Suppressor macrophage (primary cell): Measurements from ENCODE around the gene CIAO3.
A peak's percentile ranks its signal among the peaks of the same experiment; 100 is the strongest.

ENCODE experiments used
- DNase-seq, 4 experiments: peaks; one replicate each; pipeline ENCODE4 v3.0.0-alpha.2; 2020 to 2022

CIAO3 gene

GRCh38 chr16:709566-710499 lies 31.0 kb downstream of the CIAO3 start:
- DNase-seq = peak in 1 of 4 experiments; percentile 16

DNA sequence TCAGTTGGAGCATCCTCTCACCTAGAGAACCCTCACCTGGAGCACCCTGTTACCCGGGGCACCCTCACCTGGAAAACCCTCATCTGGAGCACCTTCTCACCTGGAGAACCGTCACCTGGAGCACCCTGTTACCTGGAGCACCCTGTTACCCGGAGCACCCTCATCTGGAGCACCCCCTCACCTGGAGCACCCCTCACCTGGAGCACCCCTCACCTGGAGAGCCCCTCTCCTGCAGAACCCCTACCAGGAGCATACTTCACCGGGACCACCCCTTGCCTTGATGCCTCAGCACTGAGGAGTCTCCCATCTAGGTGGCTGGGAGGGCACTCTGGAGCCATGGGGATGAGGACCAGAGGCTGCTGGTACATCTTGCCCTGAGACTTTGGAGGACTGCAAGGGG lies 31.8 kb downstream of the CIAO3 start:
- DNase-seq = no peak

- no peak for DNase-seq
Measured at GRCh38 chr16:708019-708418, 32.8 kb downstream of the CIAO3 start.

DNA sequence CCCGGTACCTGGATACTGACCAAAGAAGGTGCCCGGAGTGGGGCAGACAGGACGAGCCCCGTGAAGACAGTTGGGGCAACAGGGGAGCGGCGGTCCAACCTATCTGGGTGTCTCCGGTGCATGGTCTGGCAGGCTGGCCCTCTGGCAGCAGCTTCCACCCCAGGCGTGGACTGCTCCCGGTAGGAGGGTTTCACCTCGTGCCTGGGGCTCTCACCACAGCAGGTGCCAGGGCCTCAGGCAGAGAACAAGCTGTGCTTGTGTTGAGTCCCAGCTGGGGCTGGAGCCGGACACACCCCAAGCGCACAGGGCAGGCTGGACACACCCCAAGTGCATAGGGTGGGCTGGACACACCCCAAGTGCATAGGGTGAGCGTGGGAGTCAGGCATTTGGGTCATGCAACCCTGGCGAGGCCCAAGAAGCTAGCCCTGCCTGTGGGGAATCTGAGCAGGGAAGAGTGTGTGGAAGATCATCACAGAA lies 33.7 kb downstream of the CIAO3 start:
- DNase-seq = no peak

GRCh38 chr16:706189-707061 lies 34.4 kb downstream of the CIAO3 start:
- DNase-seq = no peak

- DNase-seq = peak in 1 of 4 experiments; percentile 34
Measured at GRCh38 chr16:705431-706188, 35.2 kb downstream of the CIAO3 start, which contains the start of gene FBXL16. Gene FBXL16 (minus strand): TSS chr16:705801. CDS start chr16:697405, 8,396 bp downstream.

DNA sequence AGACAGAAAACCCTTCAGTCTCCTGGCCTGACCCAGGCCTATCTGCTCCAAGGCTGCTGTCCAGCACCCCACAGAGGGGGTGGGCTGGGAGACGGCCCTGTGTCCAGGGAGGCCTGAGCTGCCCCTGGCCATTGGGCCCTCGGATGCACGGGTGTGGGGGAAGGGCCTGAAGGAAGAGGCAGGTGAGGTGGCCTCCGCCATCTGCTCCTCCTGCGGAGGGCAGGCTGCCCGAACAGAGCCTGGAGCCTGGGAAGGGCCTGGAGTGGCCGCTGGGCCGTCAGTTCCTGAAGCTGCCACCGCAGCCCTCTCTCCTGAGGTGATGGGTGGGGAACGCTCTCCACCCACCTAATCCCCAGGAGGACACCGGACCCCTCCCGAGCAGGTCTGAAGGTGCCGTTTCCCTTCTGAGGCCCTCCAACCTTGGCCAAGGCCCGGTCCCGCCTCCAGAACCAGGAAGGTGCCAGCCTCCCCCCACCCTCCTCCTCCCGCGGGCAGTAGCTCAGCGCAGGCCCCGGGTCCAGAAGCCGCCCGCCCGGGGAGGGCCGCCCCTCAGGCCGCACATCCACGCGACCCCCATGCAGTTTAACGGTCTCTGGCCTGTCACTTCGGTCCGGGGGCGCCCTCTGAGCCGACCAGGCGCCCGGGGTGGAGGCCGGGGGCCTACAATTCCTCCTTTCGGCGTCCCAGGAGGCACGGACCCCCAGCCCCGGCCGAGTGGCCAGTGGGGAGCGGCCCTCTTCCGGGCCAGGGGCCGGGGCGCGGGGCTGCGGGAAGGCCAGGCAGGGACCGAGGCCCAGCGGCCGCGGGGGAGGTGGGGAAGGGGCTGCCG lies 36.0 kb downstream of the CIAO3 start:
- DNase-seq = no peak

DNA sequence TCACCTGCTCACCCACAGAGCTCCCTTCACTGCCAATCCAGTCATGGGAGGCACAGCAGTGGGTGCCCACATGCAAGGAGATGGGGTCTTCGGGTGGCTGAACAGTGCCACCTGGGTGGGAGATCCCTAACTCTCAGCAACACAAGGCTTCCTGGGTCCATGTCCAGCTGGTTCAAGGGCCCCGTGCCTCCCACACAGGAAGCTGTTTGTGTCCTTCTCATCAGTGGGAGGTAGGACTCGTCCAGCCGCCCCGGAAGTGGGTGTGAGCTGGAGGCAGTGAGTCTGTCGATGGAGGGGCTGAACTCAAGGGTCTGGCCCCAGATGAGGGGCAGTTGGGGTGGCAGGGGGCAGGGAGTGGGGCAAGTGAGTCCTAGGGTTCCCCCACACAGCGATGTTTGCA lies 36.8 kb downstream of the CIAO3 start:
- no peak for DNase-seq

DNA sequence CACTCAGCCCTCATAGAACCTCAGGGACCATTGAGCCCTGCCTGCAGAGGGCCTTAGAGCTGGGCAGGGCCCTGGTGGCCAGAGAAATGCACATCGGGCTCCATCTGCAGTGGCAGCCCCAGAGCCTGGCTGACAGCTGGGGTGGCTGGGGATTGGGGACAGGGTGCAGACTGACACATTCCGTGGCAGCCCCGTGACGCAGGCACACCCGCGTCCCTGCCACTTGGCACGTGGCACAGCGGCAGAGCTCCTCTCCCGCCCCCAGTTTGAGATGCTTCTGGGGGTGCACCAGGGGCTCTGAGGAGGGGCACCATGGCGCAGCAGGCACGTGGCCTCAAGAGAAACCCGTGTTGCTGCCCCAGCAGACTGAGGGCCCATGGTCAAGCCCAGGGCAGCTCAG lies 37.4 kb downstream of the CIAO3 start:
- DNase-seq = no peak

GRCh38 chr16:702341-702740 lies 38.5 kb downstream of the CIAO3 start:
- DNase-seq = no peak

- DNase-seq = peak in 3 of 4 experiments; percentile 32 to 62 (median 51)
Measured at GRCh38 chr16:700684-701584, 39.9 kb downstream of the CIAO3 start.

- DNase-seq = no peak
Measured at GRCh38 chr16:698911-699671, 41.7 kb downstream of the CIAO3 start.

DNA sequence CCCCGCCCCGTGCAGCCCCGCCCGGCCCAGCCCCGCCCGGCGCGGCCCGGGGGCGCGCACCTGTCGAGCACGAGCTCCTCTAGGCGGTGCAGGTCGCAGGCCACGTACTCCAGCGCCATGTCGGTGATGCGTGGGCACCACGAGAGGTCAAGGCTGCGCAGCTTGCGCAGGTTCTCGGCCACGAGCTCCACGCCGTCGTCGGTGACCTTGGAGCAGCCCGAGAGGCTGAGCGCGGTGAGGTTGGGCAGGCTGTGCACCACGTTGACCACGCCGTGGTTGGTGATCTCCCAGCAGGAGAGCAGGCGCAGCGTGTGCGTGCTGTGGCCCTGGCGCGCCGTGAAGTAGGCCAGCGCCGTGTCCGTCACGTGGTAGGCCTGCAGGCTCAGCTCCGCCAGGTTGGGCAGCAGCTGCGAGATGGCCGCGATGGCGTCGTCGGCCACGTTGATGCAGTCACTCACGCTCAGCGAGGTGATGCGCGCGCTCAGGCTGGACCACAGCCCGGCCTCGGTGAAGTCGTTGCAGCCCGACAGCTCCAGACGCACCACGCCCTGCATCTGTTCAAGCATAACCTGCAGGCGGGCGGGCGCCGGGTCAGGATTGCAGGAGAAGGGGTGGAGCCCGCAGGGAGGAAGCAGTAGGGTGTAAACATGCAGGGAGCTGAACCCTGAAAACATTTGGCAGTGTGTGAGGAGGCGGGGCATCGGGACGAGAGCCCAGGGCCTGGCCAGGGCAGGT lies 45.3 kb downstream of the CIAO3 start:
- peak in 3 of 4 experiments; percentile 14 to 48 (median 24) for DNase-seq

- no peak for DNase-seq
Measured at GRCh38 chr16:694863-695354, 45.9 kb downstream of the CIAO3 start.

- DNase-seq = peak in 1 of 4 experiments; percentile 26
Measured at GRCh38 chr16:694187-694862, 46.5 kb downstream of the CIAO3 start.

GRCh38 chr16:693766-694165 lies 47.0 kb downstream of the CIAO3 start:
- no peak for DNase-seq

- no peak for DNase-seq
Measured at GRCh38 chr16:693364-693763, 47.4 kb downstream of the CIAO3 start.
